AG09309 (cell line): ENCODE measurements around the gene NCAM1.

Source experiments
- DNase-seq: peaks from one replicate; pipeline ENCODE4 v3.0.0-alpha.2; 2010; ENCODE audit warnings: low read depth
- H3K4me3 ChIP-seq: 2 replicates; pipeline ENCODE4 v1.5.1; 2011; ENCODE audit warnings: mild to moderate bottlenecking, low read depth, low read length, moderate library complexity; ENCODE audit not compliant: control insufficient read depth
- CTCF ChIP-seq: IDR thresholded peaks from 2 replicates; pipeline ENCODE4 v1.5.1; 2011; ENCODE audit warnings: mild to moderate bottlenecking, low read depth, low read length, inconsistent platforms; ENCODE audit not compliant: insufficient read depth, control insufficient read depth; ENCODE audit errors: missing control alignments

Gene NCAM1

GRCh38 chr11:113278925-113279324 lies 317.7 kb downstream of the NCAM1 start:
- DNase-seq: no peak
- no peak overlapping the region for H3K4me3 ChIP-seq
- TF ChIP-seq CTCF: no peak

GRCh38 chr11:113279591-113279990 lies 318.4 kb downstream of the NCAM1 start:
- H3K4me3 ChIP-seq: no peak overlapping the region
- no peak for DNase-seq
- TF ChIP-seq CTCF: no peak

DNA sequence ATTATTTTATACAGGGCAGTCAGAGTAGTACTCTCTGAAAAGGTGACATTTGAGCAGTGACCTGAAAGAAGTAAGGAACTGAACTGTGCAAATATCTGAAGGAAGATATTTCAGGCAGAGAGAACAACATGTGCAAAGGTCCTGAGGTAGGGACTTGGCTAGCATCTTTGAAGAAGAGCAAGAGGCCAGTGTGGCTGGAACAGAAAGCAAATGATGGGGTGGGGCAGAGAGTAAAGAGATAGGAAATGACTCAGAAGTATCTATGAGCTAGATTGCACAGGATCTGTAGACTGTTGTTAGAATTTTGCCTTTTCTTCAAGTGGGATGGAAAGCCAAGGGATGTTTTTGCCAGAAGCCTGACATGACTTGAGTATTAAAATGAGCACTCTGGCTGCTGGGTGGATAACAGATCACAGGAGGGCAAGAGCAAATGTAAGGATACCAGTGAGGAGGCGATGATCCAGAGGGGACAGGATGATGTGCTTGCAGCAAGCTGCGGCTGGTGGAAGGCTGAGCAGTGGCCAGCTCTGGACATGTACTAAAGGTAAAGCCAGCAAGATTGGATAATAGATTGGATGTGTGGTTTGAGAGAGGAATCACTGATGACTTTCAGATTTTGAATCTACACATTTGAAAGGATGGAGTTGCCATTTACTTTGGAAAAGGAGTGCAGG lies 320.0 kb downstream of the NCAM1 start:
- DNase-seq: no peak
- no peak for TF ChIP-seq CTCF
- H3K4me3 ChIP-seq: no peak overlapping the region

DNA sequence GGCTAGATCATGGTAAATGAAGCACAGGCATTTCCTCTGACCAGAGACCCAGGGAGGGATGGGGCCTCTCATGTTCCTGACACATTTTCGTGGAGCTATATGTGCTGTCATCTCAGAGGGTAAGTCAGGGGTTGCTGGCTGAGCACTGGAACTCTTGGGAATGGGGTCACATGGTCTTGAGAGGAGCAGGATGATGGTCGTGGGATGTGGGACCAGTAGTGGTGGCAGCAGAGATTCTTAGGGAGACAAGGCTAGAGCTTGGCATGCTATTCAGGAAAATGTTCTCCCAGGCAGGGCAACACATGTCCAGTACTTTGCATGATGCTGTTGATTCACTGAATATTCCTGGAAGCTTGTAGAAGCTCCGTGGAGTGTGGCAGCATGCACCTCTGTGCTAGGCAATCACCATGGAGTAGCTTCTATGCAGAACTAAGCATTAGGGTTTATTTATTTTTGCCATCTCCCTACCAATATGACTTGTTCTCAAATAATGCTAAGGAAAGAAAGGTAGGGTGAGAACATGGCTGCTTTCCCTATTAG lies 321.7 kb downstream of the NCAM1 start:
- TF ChIP-seq CTCF: no peak
- no peak overlapping the region for H3K4me3 ChIP-seq
- no peak for DNase-seq

- no peak overlapping the region for H3K4me3 ChIP-seq
- TF ChIP-seq CTCF: no peak
- no peak for DNase-seq
Measured at GRCh38 chr11:113283881-113284280, 322.7 kb downstream of the NCAM1 start.

DNA sequence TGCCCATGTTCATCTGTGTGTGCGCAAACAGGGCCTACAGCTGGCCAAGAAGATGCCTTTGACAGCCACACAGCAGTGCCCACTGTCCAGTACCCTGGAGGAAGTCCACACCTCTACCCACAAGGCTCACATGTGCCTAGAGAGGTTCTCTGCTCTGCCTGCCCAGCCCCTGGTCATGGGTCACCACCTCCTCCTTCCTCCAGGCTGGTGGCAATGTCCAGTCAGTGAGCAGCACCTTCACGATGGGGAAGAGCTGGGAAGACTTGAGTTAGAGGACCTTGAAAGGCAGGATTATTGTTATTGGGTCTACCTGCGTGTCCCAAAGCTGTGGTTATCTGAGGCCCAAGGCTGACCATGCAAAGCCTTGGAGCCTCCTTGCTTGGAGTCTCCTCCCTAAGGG lies 324.8 kb downstream of the NCAM1 start:
- no peak overlapping the region for H3K4me3 ChIP-seq
- no peak for TF ChIP-seq CTCF
- no peak for DNase-seq
